Measurements from ENCODE around the gene ZNF326. TPM values are rescaled to one million over a fixed set of nuclear protein-coding genes. Genes with fewer than 3 reads are reported as not detected.

ZNF326 gene
- total RNA-seq, 3 donors from 2014 or later: 21.9 to 31.3 (median 23.6) TPM

DNA sequence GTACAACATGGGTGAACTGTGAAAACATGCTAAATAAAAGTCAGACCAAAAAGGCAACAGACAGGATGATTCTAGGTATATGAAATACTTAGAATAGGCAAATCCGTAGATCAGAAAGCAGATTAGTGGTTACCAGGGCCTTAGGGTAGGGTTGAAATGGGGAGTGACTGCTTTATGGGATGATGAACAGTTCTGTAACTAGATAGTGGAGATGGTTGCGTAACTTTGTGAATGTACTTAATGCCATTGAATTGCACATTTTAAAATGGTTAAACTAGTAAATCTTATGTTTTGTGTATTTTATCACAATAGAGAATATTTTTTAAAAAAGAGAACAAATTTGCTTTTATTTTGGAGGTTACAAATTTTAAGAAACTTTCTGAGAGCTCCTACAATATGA, 17.4 kb downstream of the ZNF326 start:
- intact Hi-C loops (cut with DNase I; ENCODE audit: low total_unique reads): no loop called here
- Histone ChIP-seq H3K9me3 (no peaks in the 10 kb centered on the region), H3K4me3 (no peak overlapping the region), H3K27ac (no peak overlapping the region), H3K27me3 (no peaks in the 10 kb centered on the region), H3K36me3 (no peaks in the 10 kb centered on the region), H3K4me1 (no peaks in the 10 kb centered on the region)
- TF ChIP-seq POLR2AphosphoS5 (IDR thresholded peaks at IDR 0.05) (no peak), POLR2A (IDR thresholded peaks at IDR 0.05) (no peak)
- TF ChIP-seq, protein P1, sequence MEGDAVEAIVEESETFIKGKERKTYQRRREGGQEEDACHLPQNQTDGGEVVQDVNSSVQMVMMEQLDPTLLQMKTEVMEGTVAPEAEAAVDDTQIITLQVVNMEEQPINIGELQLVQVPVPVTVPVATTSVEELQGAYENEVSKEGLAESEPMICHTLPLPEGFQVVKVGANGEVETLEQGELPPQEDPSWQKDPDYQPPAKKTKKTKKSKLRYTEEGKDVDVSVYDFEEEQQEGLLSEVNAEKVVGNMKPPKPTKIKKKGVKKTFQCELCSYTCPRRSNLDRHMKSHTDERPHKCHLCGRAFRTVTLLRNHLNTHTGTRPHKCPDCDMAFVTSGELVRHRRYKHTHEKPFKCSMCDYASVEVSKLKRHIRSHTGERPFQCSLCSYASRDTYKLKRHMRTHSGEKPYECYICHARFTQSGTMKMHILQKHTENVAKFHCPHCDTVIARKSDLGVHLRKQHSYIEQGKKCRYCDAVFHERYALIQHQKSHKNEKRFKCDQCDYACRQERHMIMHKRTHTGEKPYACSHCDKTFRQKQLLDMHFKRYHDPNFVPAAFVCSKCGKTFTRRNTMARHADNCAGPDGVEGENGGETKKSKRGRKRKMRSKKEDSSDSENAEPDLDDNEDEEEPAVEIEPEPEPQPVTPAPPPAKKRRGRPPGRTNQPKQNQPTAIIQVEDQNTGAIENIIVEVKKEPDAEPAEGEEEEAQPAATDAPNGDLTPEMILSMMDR (IDR thresholded peaks at IDR 0.05): no peak
- DNase-seq (ENCODE audit: low spot score in 2 of 2): no peak

DNA sequence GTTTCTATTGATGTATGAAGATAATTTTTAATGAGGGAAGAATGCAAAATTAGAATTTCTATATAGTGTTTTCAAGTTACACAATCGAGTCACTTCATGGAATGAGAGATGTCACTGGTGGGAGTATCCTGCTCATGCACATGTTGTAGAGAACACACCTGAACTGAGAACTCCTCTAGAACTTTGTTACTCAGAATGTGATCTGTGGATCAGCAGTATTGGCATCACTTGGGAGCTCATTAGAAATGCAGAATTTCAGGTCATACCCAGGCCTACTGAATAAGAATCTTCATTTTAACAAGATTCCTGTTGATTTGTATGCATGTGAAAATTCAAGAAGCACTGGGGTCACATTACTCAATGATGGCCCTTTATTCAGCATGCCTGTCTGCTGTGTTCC, 28.8 kb downstream of the ZNF326 start:
- no peak for DNase-seq (ENCODE audit: low spot score in 2 of 2)
- Histone ChIP-seq H3K9me3 (no peaks in the 10 kb centered on the region), H3K36me3 (peaks cover 4% of the 10 kb centered on the region)

DNA sequence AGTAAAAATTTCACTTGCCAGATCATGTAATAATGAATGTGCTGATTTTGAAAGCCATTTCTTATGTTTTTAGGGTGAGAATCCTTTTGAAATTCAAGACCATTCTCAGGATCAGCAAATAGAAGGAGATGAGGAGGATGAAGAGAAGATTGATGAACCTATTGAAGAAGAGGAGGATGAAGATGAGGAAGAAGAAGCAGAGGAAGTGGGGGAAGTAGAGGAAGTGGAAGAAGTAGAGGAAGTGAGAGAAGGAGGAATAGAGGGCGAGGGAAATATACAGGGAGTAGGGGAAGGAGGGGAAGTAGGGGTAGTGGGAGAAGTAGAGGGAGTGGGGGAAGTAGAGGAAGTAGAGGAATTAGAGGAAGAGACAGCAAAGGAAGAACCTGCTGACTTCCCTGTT, 32.4 kb downstream of the ZNF326 start:
- H3K4me1 ChIP-seq: no peaks in the 10 kb centered on the region
- DNase-seq (ENCODE audit: low spot score in 2 of 2): no peak
- no peak overlapping the region for H3K27ac ChIP-seq
- intact Hi-C loops (cut with DNase I; ENCODE audit: low total_unique reads): no loop called here
- H3K9me3 ChIP-seq: no peaks in the 10 kb centered on the region
- TF ChIP-seq, protein P1 (IDR thresholded peaks at IDR 0.05): no peak
- TF ChIP-seq POLR2AphosphoS5 (IDR thresholded peaks at IDR 0.05): no peak
- TF ChIP-seq POLR2A (IDR thresholded peaks at IDR 0.05): no peak
- no peak overlapping the region for H3K4me3 ChIP-seq
- peaks cover 6% of the 10 kb centered on the region for H3K36me3 ChIP-seq
- no peaks in the 10 kb centered on the region for H3K27me3 ChIP-seq

More for the DNA sequence above, 28.8 kb downstream of the ZNF326 start:
- TF ChIP-seq, protein P1 (IDR thresholded peaks at IDR 0.05): no peak
- TF ChIP-seq POLR2A (IDR thresholded peaks at IDR 0.05): no peak
- no peak for TF ChIP-seq POLR2AphosphoS5 (IDR thresholded peaks at IDR 0.05)
- Histone ChIP-seq H3K4me3 (no peak overlapping the region), H3K4me1 (no peaks in the 10 kb centered on the region), H3K27me3 (no peaks in the 10 kb centered on the region), H3K27ac (no peak overlapping the region)
- intact Hi-C loops (cut with DNase I; ENCODE audit: low total_unique reads): no loop called here

DNA sequence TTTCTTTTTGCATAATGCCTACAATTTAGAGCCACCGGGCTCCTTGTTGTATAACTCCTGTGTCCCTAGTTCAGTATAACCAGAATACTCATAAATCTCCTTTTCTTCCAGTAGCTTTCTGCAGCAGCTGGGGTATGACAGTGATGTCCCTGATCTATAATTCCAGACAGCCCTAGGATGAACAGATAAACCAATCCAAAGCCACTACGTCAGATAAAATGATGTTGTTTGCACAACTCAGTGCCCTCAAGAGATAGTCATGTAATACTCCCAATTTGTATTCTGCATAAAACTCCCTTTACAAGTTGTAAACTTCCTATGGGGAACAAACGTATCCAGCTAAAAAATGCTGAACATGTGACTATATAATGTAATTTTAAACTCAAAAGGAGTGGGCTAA, 44.7 kb downstream of the ZNF326 start:
- no peak for DNase-seq (ENCODE audit: low spot score in 2 of 2)
- H3K27ac ChIP-seq: no peak overlapping the region
- intact Hi-C loops (cut with DNase I; ENCODE audit: low total_unique reads): no loop called here
- H3K9me3 ChIP-seq: no peaks in the 10 kb centered on the region
- H3K4me1 ChIP-seq: no peaks in the 10 kb centered on the region
- no peaks in the 10 kb centered on the region for H3K36me3 ChIP-seq
- H3K4me3 ChIP-seq: no peak overlapping the region
- TF ChIP-seq, protein P1 (IDR thresholded peaks at IDR 0.05): no peak
- no peak for TF ChIP-seq POLR2A (IDR thresholded peaks at IDR 0.05)
- TF ChIP-seq POLR2AphosphoS5 (IDR thresholded peaks at IDR 0.05): no peak
- H3K27me3 ChIP-seq: no peaks in the 10 kb centered on the region

DNA sequence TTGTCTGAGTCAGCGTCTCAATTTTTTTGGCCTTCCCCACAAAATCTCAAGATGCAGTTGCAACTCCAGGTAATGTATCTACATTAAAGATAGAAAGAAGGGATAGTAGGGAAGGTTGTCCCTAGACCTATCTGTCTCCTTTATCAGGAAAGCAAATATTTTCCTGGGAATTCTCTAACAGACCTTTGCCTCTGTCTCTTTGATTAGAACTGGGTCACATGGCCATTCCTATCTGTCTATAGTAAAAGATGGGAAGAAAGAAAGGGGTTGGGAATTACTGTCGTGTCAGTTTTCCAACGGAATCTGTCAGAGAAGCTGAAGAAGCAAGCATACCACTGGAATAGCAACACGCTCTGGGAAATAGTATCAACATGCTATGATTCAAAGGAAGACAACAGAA, 48.7 kb downstream of the ZNF326 start:
- TF ChIP-seq POLR2AphosphoS5 (IDR thresholded peaks at IDR 0.05) (no peak), POLR2A (IDR thresholded peaks at IDR 0.05) (no peak)
- TF ChIP-seq, protein P1 (IDR thresholded peaks at IDR 0.05): no peak
- intact Hi-C loops (cut with DNase I; ENCODE audit: low total_unique reads): no loop called here
- Histone ChIP-seq H3K27me3 (no peaks in the 10 kb centered on the region), H3K27ac (no peak overlapping the region), H3K4me1 (no peaks in the 10 kb centered on the region), H3K9me3 (no peaks in the 10 kb centered on the region), H3K4me3 (no peak overlapping the region), H3K36me3 (no peaks in the 10 kb centered on the region)
- no peak for DNase-seq (ENCODE audit: low spot score in 2 of 2)
